K562 (cell line): ENCODE data around the gene ADM2. TPM values are rescaled to one million over a fixed set of nuclear protein-coding genes. Genes with fewer than 3 reads are reported as not detected.

Experiments used
- KDM4B ChIP-seq, 2 experiments: fragments of 450-650 bp in 1 of 2; sonication (generic) in 1 of 2; IDR thresholded peaks; 2 replicates each; pipeline ENCODE4 v1.6.1; 2016 to 2017; ENCODE audit warnings: borderline replicate concordance in 2 of 2, antibody characterized with exemption in 1 of 2, low read depth in 1 of 2, mild to moderate bottlenecking in 1 of 2
- SNAPC5 ChIP-seq: fragments of 250-450 bp; sonication (Bioruptor Pico); IDR thresholded peaks from 2 replicates; pipeline ENCODE4 v1.8.0; 2021; ENCODE audit warnings: moderate library complexity, mild to moderate bottlenecking, inconsistent platforms
- TFE3 ChIP-seq: fragments of 450-650 bp; formaldehyde crosslinking; IDR thresholded peaks from 2 replicates; pipeline ENCODE4 v1.4.0; 2020; ENCODE audit warnings: mild to moderate bottlenecking, mixed read lengths
- ZBTB33 ChIP-seq: sonication (generic); formaldehyde crosslinking; IDR thresholded peaks from 2 replicates; pipeline ENCODE4 v1.8.1; 2023; ENCODE audit warnings: mild to moderate bottlenecking, missing genetic modification reagents
- ZNF395 ChIP-seq: fragments of 200-800 bp; sonication (Bioruptor generic); IDR thresholded peaks from 2 replicates; pipeline ENCODE4 v1.6.1; 2017; ENCODE audit warnings: missing genetic modification characterization, missing compliant biosample characterization
- ZNF695 ChIP-seq: fragments of 450-650 bp; formaldehyde crosslinking; IDR thresholded peaks from 2 replicates; pipeline ENCODE4 v1.4.0; 2020; ENCODE audit warnings: mild to moderate bottlenecking, moderate library complexity
- polyA plus RNA-seq, 8 experiments: library from polyadenylated mRNA; depleted of rRNA in 4 of 8; stranded (reverse) in 5 of 8; unstranded in 3 of 8; fragments of >200 nt; fragmentation: Nextera tagmentation in 2 of 8; fragmentation: Illumina TruSeq in 1 of 8; extraction: Ambion mirVana in 2 of 8; extraction: Trizol in 1 of 8; gene quantifications; 2 replicates each; pipeline versions ENCODE4 v1.2.1 to v1.2.3, GENCODE V29; 2011 to 2014; ENCODE audit warnings: inconsistent platforms in 1 of 8, missing spikeins in 1 of 8
- total RNA-seq, 7 experiments: library from RNA; depleted of rRNA in 6 of 7; stranded (reverse); fragments of >200 nt in 6 of 7; fragmentation: Illumina TruSeq in 2 of 7; extraction: Trizol in 2 of 7; gene quantifications; 2 replicates each; pipeline versions ENCODE4 v1.2.1 to v1.2.3, GENCODE V29; 2011 to 2021; ENCODE audit warnings: low replicate concordance in 1 of 7

The ADM2 gene
- total and polyA plus RNA-seq, 9 of the 15 experiments (the other 6 are each of a cell fraction or from before 2014, with no cell fraction given), result 0.11 to 5.1 (median 0.38) TPM

- TF ChIP-seq ZBTB33 (CRISPR knock-in tag), result no peak
- no peak for TF ChIP-seq ZNF395 (CRISPR knock-in tag)
- no peak for TF ChIP-seq KDM4B (IDR thresholded peaks at IDR 0.05; ENCODE audit: borderline replicate concordance in 2 of 2, low read depth in 1 of 2)
- TF ChIP-seq TFE3 (CRISPR knock-in tag), result no peak
- TF ChIP-seq SNAPC5 (CRISPR knock-in tag), result no peak
- no peak for TF ChIP-seq ZNF695 (CRISPR knock-in tag)
These were observed 19.3 kb upstream of the ADM2 start (continued) for GRCh38 chr22:50461979-50462540.
